HG02938 (cell line): Measurements from ENCODE around the gene SESN1.

Experiments
- ATAC-seq: cut with Tn5 transposase; IDR thresholded peaks from one replicate; pipeline ENCODE4 v1.9.1; 2021; ENCODE audit warnings: mild to moderate bottlenecking, moderate library complexity; ENCODE audit not compliant: unreplicated experiment

Gene SESN1

DNA sequence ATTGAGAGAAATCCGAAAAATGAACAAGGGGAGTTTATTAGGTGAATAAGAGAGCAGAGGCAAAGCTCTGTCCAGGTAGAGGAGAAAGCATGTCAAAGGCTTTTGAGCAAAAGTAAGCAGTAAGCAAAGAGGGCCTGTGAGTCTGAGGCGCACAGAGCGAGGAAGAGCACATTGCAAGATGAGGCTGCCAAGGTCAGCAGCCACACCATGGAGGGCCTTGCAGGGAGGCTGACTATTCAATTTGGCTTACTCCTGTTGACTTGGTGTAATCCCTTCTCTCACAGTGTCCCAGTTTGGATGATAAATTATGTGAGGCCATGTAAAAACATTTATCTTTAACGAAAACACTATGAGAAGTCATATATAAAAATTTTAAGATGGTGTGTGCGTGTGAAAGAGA, 32.4 kb downstream of the SESN1 start:
- no peak for ATAC-seq

DNA sequence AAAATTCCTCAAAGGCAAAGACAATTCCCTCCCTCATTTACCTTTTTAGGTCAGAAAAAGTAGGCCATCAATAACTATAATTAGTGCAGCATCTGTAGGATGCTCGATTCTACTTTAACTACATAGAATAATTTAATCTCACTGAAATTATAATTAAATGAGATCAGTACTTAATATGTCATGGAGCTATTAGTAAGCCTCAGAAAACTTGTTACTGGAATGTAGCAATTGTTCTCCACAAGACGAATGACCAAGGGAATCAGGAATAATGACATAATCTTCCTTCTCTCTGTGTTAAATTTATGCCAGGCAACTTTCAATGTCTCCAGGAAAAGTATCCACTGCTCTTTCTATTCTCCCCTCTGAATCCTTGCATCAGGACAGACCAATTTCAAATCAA, 34.1 kb downstream of the SESN1 start:
- ATAC-seq, result no peak

DNA sequence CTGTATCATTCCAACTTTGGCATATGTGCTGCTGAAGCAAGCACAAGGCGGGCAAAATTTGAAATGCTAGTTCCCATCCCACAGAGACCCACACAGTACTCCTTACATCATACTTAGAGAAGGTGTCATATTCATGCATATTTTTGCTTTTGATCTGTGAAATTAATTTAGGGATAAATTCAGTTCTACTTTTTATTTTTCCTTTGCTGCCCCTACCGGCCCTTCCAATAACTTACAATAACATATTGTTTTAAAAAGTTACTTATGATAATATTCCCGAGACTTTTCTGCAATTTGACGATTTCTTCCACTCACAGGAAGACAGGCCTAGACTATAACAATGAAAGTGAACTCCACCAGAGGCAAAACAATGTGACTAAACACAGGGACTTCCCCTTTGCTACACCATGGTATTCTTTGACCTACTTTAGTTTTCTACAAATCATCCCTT, 35.0 kb downstream of the SESN1 start:
- no peak for ATAC-seq

DNA sequence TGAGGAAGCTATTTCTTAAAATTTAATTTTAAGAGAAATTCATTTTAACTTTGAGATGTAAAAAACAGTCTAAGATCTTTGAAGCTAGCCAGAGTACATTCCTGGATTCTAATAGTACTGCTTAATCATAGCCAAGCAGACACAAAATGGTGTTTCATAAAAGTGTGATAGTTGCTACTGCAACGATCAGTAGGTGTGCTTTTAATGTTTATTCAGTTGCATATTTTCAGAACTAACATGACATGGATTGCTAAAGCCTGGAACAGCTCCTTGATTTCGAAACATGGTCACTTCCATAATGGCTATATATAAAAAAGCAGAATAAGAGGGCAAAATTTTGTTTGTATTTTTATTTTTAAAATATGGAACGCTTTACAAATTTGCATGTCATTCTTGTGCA, 35.5 kb downstream of the SESN1 start:
- ATAC-seq, result no peak

DNA sequence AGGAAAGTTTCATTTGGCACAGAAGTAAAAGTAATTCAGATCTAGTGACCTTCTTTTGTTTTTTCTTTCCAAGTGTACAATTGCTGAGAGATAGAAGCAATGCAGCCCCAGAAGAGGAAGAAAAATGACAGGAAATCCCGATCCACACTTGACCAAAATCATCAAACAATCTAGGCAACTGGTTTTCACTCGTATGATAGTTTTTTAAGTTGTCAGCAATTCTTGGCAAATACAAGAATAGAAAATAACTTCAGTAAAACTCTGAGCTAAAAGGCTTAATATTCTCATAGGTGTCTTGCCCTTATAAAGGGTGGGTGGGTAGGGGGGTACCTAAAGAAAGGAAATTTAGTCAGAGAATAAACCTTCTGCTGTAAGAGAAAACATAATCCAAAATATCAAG, 36.0 kb downstream of the SESN1 start:
- ATAC-seq, result no peak

DNA sequence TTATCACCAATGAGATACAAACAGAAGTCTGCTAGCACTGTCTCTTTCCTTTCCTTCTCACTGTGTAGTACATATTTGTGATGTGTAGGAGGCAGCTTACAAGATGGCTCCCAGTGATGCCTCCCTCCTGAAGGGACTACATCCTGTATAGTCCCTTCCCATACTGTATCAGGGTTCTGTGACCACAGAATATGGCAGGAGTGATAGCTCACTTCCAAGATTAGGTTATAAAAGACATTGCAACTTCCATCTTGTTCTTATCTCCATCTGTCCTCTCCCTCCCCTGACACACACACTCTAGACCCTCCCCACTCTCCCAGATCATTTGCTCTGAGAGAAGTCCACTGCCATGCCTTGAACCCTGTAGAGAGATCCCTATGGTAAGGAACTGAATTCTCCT, 38.0 kb downstream of the SESN1 start:
- no peak for ATAC-seq

DNA sequence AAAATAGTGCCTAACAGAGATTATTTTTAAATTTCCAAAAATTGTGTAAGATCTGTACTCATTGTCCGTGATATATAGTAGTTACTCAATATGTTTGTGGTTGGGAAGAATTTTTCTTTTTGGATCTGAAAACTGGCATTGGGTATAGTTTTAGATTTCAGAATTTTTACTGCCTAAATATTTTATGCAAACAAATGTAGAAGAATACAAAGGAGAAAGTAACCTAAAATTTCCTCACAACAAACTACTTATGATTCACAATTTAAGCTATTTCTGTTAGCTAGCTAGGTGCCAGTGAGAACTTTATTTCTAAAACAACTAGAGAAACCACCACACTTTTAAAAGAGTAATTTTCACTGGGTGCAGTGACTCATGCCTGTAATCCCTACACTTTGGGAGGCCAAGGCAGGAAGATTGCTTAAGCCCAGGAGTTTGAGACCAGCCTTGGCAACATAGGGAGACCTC, 38.8 kb downstream of the SESN1 start:
- no peak for ATAC-seq

DNA sequence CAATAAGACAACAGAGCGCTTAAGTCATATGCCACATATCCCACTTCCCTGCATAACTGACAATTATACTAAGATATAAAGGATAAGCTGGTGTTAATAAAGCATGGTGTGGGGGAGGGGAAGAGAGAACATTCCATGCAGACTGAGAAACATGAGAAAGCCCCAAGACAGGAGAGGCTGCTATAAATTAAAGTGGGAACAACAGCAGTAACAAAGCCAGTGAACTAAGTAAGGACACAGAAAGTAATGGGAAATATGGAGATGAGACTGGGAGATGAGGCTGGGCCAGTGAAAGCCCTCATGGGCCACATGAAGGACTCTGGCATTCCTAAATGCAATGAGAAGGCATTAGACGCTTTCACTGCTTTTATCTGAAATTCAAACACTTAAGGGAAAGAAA, 41.3 kb downstream of the SESN1 start:
- ATAC-seq, result no peak

DNA sequence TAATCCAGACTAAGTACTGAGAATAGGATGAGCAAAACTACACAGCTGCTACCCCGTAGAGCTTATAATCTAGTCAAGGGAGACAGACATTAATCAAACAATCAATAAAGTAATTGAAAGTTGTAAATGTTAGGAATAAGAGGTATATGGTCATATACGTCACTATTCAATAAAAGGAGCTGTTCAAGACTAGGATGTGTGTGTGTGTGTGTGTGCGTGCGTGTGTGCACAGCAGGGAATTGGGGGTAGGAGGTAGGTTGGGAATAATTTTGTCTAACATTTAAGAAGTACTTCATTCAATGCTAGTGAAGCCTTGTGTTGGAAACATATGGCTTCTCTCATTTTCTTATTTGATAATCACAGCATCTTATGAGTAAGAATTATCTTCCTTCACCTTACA, 41.8 kb downstream of the SESN1 start:
- ATAC-seq, result no peak

DNA sequence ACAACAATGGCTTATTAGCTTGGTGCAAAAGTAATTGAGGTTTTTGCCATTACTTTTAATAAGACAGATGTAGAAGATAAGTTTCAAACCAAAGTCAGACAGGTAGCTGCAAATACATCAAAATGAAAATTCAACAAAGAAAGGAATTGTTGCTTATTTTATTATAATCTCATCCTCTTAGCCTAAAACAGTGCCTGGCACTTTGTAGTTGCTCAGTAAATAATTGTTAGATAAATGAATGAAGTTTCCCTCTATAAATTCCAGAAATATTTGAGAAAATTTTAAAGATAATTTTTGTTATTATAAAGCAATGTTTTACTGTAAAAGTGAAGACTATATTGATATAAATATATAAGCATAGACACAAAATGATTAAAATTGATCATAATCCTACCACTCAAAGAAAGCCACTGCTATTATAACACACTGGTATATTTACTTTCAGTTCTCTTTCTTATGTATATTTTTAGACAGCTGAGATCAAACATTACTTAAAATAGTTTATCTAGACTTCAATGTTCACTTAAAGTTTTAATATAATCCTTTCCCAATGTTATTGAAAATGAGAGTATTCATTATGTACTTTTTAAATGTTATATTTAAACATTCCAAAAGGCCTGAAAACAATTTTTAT, 42.5 kb downstream of the SESN1 start:
- no peak for ATAC-seq

DNA sequence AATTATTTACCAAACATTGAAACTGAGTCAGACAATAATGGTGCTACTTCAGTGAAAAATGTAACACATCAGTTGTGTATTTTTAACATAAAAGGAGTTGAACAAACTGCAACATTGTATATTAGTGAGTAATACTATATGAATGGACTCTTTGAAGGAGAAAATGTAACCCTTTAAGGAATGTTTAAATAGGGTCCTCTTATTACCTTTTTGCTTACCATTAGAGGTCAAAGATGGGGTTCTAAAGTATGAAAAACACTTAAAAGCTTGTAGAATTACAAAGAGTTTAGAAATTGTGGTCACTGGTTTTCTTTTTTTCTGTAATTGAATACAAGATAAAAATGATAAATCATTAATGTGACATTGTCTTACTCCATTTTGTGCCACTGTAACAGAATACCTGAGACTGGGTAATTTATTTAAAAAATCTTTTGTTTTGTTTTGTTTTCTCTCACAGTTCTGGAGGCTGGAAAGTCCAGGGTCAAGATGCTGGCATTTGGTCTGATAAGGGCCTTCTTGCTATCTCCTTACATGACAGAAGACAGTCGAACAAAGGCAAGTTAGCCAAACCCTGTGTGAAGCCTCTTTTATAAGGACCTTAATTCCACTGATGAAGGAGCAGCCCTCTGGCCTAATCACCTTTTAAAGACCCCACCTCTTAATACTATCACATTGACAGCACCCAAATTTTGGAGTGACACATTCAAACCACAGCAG, 43.2 kb downstream of the SESN1 start:
- no peak for ATAC-seq

DNA sequence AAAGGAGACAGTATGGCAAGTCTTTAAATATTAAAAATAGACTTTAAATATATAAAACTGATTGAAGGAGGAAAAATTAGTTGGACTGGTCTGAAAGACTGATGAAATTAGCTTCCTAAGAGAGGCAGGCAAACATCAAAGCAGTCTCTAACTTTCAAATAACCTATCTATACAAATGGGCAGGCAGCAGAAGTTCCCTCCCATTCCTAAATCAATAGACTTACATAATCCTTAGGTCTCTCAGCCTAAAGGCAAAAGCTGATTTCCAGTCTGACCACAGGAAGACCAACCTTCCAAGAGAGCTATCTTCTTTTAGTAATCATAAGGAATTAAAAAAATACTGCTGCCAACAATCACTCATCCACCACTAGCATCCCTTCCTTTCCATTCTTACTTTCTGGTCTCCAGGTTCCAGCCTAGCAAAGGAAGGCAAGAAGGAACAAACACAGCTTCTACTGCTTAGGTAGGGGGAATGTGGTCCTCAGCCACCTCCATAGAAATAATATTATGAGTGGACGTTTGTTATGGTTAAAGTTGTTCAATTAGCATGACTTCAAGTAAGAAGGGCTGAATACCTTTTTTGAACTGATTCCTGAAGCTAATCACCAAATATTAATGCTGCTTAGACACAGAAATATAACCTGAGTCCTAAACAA, 44.1 kb downstream of the SESN1 start:
- no peak for ATAC-seq

DNA sequence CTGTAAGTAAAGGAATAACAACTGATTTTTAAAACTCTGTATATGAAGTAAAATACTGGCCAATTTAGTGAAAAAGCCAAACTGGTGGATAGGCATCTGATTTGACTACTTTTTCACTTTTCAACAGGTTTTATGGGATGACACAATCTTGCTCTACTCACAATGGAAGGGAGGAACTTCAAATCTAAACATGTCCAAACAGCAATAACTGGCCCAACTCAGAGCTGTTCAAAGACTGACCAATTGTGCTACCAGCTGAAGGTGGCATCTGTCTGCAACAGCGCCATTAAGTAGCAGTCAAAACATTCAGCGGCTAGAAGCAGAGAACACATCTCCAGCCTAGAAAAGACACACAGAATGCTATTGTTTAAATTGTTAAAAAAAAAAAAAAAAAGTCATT, 44.6 kb downstream of the SESN1 start:
- ATAC-seq, result no peak

DNA sequence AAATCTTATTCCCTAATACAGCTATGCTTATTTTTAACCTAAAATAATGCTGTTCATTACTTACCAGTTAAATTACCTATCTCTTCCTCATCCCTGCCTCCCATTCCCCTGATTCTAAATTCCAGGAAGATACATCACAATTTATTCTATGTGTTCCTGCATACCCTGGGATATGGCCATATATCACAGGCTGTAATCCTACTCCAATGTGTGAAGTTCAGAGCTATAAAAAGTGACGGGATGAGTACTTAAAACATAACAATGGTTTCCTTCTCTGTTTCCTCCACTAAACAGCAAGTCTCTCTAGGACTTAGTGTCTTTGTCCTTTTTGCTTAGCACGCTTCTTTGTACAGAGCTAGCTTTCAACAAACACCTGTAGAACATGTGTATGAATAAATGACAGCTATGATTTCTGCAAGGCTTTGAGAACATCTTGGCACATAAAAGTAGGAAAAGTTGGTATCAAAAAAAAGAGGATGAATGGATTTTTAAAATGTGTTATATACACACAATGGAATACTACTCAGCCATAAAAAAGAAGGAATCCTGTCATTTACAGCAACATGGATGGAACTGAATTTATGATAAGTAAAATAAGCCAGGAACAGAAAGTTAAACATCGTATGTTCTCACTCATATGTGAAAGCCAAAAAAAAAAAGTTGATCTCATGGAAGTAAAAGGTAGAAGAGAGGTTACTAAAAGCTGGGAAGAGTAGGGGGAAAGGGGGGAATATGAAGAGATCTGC, 45.8 kb downstream of the SESN1 start:
- no peak for ATAC-seq

DNA sequence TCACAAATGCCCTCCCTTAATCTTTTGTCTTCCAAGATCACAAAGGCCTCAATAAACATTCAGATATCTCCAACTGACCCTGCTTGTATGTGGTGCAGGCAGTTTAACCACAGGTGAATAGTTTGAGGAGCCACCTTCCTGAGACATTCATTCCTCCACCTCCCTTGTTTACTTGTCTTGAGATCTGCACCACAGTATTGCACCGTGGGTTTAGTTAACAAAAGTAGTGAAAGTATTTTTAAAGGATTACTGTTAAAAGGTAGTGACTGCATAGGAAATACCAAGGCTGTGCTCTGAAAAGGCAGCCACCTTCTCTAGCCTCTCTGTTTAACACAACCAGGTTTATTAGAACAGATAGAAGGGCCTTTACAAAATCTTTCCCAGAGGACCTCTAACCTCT, 46.5 kb downstream of the SESN1 start:
- ATAC-seq, result no peak

DNA sequence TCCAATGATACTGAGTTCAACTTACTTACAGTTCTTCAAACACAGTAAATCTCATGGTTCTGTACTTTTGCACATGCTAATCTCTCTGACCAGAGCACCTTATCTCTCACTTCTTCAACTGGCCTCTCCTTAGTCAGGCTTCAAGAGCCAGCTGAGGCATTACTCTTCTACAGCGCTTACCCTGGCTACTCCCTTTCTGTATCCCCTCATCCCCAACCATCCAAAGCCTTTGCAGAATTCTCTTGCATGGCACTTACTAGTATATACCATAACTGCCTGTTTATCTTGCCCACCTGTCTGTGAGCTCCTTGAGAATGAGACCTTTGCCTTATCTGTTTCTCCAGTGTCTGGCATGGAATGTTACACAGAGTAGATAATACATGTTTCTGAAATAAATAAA, 49.2 kb downstream of the SESN1 start:
- no peak for ATAC-seq

DNA sequence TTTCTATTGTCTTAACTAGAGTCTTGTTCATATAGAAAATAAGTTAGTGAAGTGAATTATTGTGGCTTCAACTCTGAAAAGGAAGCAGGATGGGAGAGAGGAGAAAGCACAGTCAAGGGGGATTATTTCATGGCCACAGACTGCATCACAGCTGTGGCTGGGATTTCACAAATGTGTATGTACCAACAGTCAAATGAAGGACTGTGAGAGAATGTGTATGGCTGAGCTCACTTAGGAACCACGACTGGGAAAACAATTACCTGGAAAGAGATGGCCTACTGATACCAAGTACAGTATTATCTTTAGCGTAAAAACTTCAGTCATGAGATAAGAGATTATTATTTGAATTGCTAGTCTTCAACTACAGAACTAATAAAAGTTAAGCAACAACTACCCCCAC, 54.9 kb downstream of the SESN1 start:
- ATAC-seq, result no peak

DNA sequence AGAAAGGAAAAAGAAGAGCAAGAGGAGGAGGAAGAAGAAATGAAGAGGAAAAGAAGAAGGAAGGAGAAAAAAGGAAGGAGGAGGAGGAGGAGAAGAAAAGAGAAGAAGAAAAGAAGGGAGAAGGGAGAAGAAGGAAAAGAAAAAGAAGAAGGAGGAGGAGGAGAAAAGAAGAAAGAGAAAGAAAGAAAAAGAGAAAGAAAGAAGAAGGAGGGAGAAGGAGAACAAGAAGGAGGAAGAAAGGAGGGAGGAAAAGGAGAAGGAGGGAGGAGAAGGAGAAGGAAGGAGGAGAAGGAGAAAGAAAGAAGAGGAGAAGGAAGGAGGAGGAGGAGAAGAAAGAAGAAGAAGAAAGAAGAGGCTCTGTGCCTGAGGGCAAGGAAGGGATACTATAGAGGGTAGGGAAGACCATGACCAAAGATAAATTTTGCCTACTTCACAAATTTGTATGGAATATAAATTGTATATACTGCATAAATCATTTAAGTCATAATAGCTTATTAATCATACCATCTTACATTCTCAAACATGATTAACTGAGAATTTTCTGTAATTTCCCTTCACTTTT, 55.7 kb downstream of the SESN1 start:
- no peak for ATAC-seq

DNA sequence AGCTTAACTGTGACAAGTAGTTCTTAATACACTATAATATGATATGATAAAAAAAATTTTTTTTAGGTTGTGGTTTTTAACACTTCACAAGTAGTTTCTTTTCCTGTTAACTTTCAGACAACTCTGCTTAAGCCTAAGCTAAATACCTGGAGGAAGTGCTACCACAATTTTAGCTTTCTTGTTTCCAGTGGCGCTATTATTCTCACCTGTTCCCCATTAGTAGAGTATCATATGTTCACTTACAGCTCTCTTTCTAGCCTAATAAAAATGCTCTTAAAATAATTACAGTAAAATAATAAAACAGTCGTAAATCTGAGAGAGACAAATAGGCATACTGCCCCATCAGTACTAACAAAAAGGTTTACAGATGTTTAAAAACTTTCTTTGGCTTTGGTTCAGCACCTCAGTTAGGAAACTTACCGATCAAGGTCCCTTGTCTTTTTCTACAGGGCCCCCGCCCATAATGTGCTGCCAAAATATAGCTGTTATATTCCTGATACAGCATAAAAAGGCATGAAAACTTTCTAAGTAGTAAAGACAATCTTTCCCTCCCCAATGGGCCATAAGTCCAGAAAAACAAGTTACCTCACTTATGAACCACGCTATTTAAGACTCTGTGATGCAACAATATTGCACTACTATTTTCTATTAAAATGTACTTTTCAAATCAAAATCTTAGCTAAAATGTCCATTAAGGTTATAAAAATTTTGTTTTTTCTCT, 57.9 kb downstream of the SESN1 start:
- no peak for ATAC-seq

DNA sequence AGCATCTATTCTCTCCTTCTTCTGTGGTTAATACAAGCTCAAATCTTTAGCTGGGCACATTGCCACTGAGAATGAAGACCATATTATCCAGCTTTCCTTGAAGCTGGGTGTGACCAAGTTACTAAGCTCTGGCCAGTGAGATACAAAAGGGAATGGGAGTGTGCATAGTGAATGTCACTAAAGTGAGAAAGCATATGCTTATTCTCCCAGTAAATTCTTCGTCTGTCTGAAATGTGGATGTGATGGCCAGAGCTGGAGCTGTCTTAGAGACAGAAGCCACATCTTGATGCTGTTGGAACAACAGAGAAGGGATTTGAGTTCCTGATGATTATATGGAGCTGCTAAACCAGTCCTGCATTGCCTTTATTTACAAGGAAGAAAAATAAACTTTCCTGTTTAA, 60.1 kb downstream of the SESN1 start:
- no peak for ATAC-seq

DNA sequence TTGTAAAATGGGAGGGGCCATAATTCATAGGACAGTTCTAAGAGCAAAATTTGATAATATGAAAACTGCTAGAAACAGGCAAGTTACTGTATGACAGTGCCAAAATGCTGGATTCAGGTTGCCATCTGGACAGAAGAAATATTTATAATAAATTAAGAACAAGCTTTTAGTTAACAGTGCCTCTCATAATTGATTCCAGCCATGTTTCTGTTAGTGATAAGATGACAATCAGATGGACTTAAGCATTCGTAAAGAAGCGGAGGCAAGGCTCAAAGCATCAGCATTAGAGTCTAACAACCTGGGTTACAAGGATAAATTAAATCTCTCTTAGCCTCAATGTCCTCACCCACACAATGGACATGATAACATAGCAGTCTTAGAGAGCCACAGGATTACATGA, 61.0 kb downstream of the SESN1 start:
- no peak for ATAC-seq
